ENCODE measurements around the gene SP140L.

The SP140L gene

GRCh38 chr2:230443541-230443940, 116.5 kb downstream of the SP140L start:
- intact Hi-C loops (cut with DNase I) = no loop called here
- DNase-seq = no peak

- DNase-seq = no peak
- intact Hi-C loops (cut with DNase I) = no loop called here
Measured at GRCh38 chr2:230444832-230445231, 117.8 kb downstream of the SP140L start.

GRCh38 chr2:230447036-230447435, 120.0 kb downstream of the SP140L start:
- DNase-seq = no peak
- intact Hi-C loops (cut with DNase I) = no loop called here

GRCh38 chr2:230447455-230448451, 120.8 kb downstream of the SP140L start:
- intact Hi-C loops (cut with DNase I) = no loop called here
- no peak for DNase-seq

GRCh38 chr2:230449901-230450467, 123.0 kb downstream of the SP140L start:
- intact Hi-C loops (cut with DNase I) = no loop called here
- DNase-seq = no peak

GRCh38 chr2:230453006-230453405, 126.0 kb downstream of the SP140L start:
- intact Hi-C loops (cut with DNase I) = no loop called here
- DNase-seq = no peak

Measured in head of caudate nucleus (tissue), 42 donors.